Measurements from ENCODE around the gene CHI3L1. TPM values are rescaled to one million over a fixed set of nuclear protein-coding genes. Genes with fewer than 3 reads are reported as not detected.

CHI3L1 gene
- total and polyA plus RNA-seq, 12 donors: 0.15 to 14.3 (median 2.0) TPM; not detected in 1

DNA sequence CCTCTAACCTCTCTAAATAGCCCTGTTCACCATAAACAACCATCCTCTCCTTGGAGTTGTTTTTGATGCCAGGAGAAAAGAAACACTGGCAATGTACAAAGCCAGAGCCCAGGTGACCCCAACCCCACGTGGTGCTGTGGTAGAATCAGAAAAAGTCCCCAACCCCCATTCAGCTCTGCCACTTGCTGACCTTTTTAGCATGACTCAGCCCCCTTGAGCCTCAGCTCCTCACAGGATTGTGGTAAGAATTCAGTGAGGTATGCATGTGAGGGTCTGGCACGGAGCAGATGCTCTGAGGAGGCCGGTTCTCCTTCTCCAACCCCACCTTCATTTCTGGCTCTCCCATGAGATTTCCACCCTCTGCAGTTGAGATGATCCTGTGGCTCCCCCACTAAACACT, 11.1 kb upstream of the CHI3L1 start:
- TF ChIP-seq, protein P1, sequence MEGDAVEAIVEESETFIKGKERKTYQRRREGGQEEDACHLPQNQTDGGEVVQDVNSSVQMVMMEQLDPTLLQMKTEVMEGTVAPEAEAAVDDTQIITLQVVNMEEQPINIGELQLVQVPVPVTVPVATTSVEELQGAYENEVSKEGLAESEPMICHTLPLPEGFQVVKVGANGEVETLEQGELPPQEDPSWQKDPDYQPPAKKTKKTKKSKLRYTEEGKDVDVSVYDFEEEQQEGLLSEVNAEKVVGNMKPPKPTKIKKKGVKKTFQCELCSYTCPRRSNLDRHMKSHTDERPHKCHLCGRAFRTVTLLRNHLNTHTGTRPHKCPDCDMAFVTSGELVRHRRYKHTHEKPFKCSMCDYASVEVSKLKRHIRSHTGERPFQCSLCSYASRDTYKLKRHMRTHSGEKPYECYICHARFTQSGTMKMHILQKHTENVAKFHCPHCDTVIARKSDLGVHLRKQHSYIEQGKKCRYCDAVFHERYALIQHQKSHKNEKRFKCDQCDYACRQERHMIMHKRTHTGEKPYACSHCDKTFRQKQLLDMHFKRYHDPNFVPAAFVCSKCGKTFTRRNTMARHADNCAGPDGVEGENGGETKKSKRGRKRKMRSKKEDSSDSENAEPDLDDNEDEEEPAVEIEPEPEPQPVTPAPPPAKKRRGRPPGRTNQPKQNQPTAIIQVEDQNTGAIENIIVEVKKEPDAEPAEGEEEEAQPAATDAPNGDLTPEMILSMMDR (IDR thresholded peaks at IDR 0.05): no peak
- intact Hi-C loops (cut with DNase I): no loop called here
- WGBS, 2 donors: 56% methylated on average over 3 of the region's 3 CpGs
- H3K4me3 ChIP-seq: no peak overlapping the region
- H3K36me3 ChIP-seq: no peaks in the 10 kb centered on the region
- peaks cover 0 to 3% (median 0%) of the 10 kb centered on the region in 7 donors for H3K27me3 ChIP-seq
- peaks cover 0 to 38% (median 16%) of the 10 kb centered on the region in 9 donors for H3K4me1 ChIP-seq
- ATAC-seq (no peak), DNase-seq (no peak)
- no peaks in the 10 kb centered on the region for H3K9me3 ChIP-seq
- H3K27ac ChIP-seq: no peak overlapping the region

DNA sequence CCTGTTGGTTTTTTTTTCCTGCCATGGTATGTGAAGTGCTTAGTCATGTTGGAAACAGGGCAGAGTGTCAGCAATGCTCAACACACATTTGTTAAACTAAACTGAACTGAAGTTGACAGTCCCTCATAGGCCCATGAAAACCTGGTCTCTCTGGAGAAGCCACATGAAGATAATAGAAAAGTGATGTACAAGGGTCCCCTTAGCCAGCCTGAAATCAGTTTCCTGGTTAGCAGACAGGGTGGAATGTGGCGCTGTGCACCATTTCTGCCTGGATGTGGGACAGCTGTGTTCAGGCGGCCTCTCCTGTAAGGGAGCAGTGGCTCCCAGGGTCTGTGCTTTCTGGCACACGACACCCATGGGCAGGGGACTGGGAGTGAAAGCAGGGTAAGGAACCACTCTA, 9.9 kb upstream of the CHI3L1 start:
- intact Hi-C loops (cut with DNase I): no loop called here

DNA sequence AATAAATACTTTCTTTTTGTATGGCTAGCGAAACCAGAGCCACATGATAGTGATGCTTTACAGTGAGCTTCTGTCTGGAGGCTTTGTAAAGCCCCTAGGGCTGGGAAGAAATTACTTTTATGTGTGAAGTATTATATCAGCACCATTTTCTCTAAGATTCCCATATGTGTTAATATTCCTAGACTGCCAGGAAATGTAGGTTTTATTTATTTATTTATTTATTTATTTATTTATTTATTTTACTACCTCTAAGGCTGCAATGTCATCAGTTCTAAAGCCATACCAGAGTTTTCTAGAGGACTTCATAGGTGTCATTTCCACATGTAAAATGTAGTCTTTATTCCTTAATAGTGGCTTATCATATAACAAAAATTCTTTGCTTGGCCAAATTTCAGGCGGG, 4.4 kb upstream of the CHI3L1 start:
- 94 to 99% methylated on average over 2 of the region's 2 CpGs for whole genome bisulfite sequencing, 2 donors
- Histone ChIP-seq H3K9me3 (no peaks in the 10 kb centered on the region), H3K27ac (no peak overlapping the region), H3K4me1 (peaks cover 0 to 17% (median 4%) of the 10 kb centered on the region in 9 donors), H3K4me3 (no peak overlapping the region), H3K27me3 (peaks cover 0 to 4% (median 0%) of the 10 kb centered on the region in 7 donors), H3K36me3 (no peaks in the 10 kb centered on the region)
- intact Hi-C loops (cut with DNase I): no loop called here
- TF ChIP-seq, protein P1 (IDR thresholded peaks at IDR 0.05): no peak
- DNase-seq (no peak), ATAC-seq (no peak)

More for the DNA sequence above, 9.9 kb upstream of the CHI3L1 start:
- Histone ChIP-seq H3K4me1 (peaks cover 0 to 25% (median 16%) of the 10 kb centered on the region in 9 donors), H3K27me3 (peaks cover 0 to 3% (median 0%) of the 10 kb centered on the region in 7 donors), H3K4me3 (no peak overlapping the region), H3K9me3 (no peaks in the 10 kb centered on the region), H3K36me3 (no peaks in the 10 kb centered on the region), H3K27ac (no peak overlapping the region)
- ATAC-seq (no peak), DNase-seq (no peak)
- WGBS, 2 donors: 74 to 88% methylated on average over 3 of the region's 3 CpGs
- TF ChIP-seq, protein P1 (IDR thresholded peaks at IDR 0.05): no peak

DNA sequence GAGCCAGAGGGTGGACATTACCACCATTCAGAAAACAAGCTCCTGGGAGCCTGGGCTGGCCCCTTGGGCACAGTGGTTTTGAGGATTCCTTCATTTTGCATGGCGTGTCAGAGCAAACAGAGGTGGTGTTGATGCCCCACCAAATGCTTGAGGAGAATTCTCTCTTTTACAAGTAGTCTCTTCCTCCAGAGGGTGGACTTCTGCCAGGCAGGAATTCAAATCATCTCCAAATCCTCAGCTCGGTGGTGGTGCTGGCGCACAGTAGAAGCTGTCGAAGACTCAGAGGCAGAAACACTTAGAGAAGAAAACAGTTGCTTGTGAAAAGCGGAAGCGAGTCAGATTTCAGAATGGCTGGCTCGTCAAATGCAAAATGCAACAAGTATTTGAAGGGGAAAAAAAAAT, 3.4 kb upstream of the CHI3L1 start:
- H3K9me3 ChIP-seq: no peaks in the 10 kb centered on the region
- H3K4me3 ChIP-seq: no peak overlapping the region
- ATAC-seq (no peak), DNase-seq (no peak)
- TF ChIP-seq, protein P1 (IDR thresholded peaks at IDR 0.05): no peak
- no peaks in the 10 kb centered on the region for H3K36me3 ChIP-seq
- peaks cover 0 to 17% (median 4%) of the 10 kb centered on the region in 9 donors for H3K4me1 ChIP-seq
- WGBS, 2 donors: 66 to 78% methylated on average over 7 of the region's 7 CpGs
- H3K27me3 ChIP-seq: peaks cover 0 to 4% (median 0%) of the 10 kb centered on the region in 7 donors
- no peak overlapping the region for H3K27ac ChIP-seq
- intact Hi-C loops (cut with DNase I): no loop called here
